Measurements from ENCODE around the gene LRMDA.

DNA sequence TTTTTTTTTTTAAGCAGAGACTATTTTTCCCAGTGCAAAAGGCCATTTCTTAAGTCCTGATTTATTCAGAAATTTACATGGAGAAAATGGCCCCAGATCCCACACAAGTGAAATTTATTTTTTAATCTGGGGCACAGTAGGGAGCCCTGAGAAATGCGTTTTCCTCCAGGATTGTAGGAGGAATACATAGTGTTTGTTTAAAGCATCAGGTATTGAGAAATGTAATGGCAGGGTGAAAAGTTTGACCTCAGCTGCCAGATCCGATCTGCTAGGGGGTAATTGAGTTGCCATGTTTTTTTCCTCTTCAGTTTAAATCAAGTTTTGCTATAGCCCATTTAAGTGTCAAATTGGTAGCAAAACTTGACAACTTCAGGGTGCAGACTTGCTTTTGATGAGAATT lies 110.0 kb downstream of the LRMDA start:
- no peak for TF ChIP-seq CTCF (IDR thresholded peaks at IDR 0.05)
- TF ChIP-seq POLR2A (IDR thresholded peaks at IDR 0.05): no peak
- no peak for TF ChIP-seq POLR2AphosphoS5 (IDR thresholded peaks at IDR 0.05)
- TF ChIP-seq EP300 (IDR thresholded peaks at IDR 0.05): no peak

All from sigmoid colon (tissue), 4 donors.